Prostate gland (tissue), 2 donors: ENCODE data around the gene SYNC.

Source experiments
- POLR2A ChIP-seq: fragments of 450-650 bp; IDR thresholded peaks from one replicate; pipeline ENCODE4 v1.6.1; 2016; ENCODE audit warnings: antibody characterized with exemption, mild to moderate bottlenecking
- POLR2AphosphoS5 ChIP-seq: sonication (generic); formaldehyde crosslinking; IDR thresholded peaks from one replicate; pipeline ENCODE4 v1.6.1; 2017; ENCODE audit warnings: antibody characterized with exemption
- TF ChIP-seq, protein P1 (sequence below), 4 experiments: fragments of 200-600 bp in 2 of 4; fragments of 450-650 bp in 2 of 4; sonication (generic) in 2 of 4; IDR thresholded peaks; 1 replicate in 3 of 4; 2 replicates in 1 of 4; pipeline ENCODE4 v1.5.1; 2016 to 2019; ENCODE audit warnings: antibody characterized with exemption in 4 of 4, mild to moderate bottlenecking in 2 of 4, moderate library complexity in 2 of 4

DNA sequence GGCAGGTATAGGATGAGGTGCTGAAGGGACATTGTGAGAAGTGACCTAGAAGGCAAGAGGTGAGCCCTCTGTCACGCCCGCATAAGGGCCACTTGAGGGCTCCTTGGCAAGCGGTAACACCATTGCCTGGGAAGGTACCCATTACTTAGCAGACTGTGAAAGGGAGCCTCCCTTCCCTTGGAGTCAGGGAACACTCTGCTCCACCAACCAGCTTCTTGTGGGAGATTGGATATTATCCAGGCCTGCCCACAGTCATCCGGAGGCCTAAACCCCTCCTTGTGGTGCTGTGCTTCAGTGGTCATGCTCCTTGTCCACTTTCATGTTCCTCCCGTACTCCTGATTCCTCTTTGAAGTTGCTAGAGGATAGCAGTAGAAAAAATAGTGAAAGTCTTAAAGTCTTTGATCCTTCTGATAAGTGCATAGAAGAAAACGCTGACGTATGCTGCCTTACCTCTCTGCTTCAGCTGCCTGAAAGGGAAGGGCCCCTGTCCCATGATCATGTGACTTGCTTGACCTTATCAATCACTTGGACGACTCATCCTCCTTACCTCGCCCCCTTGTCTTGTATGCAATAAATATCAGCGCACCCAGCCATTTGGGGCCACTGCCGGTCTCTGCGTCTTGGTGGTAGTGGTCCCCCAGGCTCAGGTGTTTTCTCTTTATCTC, 35.5 kb downstream of the SYNC start:
- TF ChIP-seq, protein P1, sequence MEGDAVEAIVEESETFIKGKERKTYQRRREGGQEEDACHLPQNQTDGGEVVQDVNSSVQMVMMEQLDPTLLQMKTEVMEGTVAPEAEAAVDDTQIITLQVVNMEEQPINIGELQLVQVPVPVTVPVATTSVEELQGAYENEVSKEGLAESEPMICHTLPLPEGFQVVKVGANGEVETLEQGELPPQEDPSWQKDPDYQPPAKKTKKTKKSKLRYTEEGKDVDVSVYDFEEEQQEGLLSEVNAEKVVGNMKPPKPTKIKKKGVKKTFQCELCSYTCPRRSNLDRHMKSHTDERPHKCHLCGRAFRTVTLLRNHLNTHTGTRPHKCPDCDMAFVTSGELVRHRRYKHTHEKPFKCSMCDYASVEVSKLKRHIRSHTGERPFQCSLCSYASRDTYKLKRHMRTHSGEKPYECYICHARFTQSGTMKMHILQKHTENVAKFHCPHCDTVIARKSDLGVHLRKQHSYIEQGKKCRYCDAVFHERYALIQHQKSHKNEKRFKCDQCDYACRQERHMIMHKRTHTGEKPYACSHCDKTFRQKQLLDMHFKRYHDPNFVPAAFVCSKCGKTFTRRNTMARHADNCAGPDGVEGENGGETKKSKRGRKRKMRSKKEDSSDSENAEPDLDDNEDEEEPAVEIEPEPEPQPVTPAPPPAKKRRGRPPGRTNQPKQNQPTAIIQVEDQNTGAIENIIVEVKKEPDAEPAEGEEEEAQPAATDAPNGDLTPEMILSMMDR (IDR thresholded peaks at IDR 0.05), result no peak
- TF ChIP-seq POLR2A (no peak), POLR2AphosphoS5 (no peak)
